GM12865 (cell line): ENCODE measurements around the gene GALNT18.

Source experiments
- DNase-seq: peaks from one replicate; pipeline ENCODE4 v3.0.0; 2010; ENCODE audit warnings: low read depth
- H3K4me3 ChIP-seq: 2 replicates; pipeline ENCODE4 v1.5.1; 2011; ENCODE audit warnings: mild to moderate bottlenecking, low read depth, low read length, control low read depth
- CTCF ChIP-seq: IDR thresholded peaks from 2 replicates; pipeline ENCODE4 v1.5.1; 2011; ENCODE audit warnings: low read length, control low read depth, low read depth, inconsistent platforms; ENCODE audit not compliant: insufficient read depth; ENCODE audit errors: missing control alignments

Gene GALNT18

GRCh38 chr11:11420191-11420898 lies 201.5 kb downstream of the GALNT18 start:
- H3K4me3 ChIP-seq = no peak overlapping the region
- no peak for DNase-seq

DNA sequence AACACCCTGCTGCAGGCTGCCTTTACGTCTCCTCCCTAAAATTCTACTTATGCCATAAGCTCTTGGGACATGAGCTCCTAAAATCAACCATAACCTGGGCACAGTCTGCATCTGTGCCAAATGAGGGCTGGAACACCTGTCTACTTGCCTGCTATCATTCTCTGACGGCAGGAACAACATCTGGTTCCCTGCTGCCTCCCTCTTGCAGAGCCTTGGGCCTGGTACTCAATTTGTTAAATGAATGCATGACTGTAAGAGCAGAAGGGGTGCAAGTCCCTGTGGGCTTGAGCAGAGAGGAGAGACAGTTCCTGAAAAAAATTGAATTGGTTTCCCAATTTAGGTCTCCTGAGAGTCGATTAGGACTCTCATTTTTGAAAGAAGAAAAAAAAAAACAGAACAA lies 202.1 kb downstream of the GALNT18 start:
- TF ChIP-seq CTCF = no peak
- H3K4me3 ChIP-seq = no peak overlapping the region
- no peak for DNase-seq

More at GRCh38 chr11:11420191-11420898, 201.5 kb downstream of the GALNT18 start:
- no peak for TF ChIP-seq CTCF

DNA sequence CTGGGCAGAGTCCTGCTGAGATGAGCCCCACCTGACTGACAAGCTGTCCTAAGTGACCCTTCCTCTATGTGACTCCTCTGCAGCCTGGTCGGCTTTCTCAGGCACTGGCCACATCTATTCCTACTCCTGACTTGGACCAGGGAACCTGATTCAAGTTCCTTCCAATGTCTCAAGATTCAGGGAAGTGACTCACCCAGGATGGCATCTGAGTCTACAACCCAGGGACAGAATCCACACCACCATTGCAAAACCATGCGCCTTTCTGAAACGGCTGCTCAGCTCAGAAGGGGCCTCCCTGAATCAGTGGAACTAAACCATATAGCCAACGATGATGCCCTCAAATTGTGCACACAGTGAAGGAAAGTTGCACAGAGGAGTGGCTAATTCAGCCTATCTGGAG lies 204.9 kb downstream of the GALNT18 start:
- no peak for DNase-seq
- no peak overlapping the region for H3K4me3 ChIP-seq
- TF ChIP-seq CTCF = no peak

- no peak overlapping the region for H3K4me3 ChIP-seq
- TF ChIP-seq CTCF = no peak
- no peak for DNase-seq
Observed at GRCh38 chr11:11416502-11416901, 205.3 kb downstream of the GALNT18 start.

DNA sequence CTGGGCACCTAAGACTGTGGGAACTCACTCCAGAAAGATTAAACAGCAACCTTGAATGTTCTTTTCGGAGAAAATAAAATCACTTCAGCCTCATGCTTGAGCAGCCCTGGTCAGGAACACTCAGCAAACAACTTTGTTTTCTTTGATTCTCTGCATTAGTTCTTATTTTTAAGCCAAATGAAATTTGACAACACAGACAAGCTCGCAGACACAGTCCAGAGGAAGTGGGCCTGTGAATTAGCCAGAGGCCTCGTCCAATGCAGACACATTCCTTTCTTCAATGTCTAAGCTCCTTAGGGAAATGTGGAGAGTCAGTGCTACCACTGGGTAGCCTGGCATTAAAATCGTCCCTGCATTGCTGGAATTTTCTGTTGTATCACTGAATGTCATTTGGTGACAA lies 205.9 kb downstream of the GALNT18 start:
- no peak for DNase-seq
- no peak for TF ChIP-seq CTCF
- no peak overlapping the region for H3K4me3 ChIP-seq

DNA sequence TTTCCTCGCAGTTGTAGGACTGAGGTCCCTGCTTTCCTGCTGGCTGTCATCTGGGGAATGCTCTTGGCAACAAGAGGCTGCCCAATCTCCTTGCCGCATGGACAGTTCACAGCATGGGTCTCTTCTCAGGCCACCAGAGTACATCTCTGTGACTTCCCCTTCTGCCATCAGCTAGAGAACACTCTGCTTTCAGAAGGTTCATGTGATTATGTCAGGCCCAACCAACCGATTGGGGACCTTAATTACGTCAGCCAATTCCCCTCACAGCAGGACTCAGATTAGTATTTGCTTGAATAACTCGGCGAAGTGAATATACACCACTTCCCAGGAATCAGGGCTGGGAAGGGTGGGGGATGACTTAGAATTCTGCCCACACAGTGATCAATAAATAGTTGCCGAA lies 206.8 kb downstream of the GALNT18 start:
- DNase-seq = no peak
- no peak for TF ChIP-seq CTCF
- no peak overlapping the region for H3K4me3 ChIP-seq

DNA sequence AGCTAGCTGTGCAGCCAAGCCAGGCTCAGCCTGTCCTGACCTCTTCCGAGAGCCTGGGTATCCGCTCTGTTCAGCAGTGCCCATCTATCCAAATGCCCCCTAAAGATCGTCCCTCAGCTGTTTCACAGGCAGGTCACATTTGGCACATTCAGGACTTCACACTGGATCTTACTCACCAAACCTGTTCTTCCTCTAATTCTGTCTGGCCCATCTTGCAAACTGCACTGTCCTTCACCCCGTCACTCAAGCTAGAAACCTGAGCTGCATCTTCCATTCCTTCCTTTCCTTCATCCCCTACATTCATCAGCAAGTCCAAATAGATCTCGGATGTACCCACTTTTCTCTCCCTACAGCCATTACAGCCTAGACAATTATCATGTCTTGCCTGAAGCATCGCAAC lies 208.0 kb downstream of the GALNT18 start:
- TF ChIP-seq CTCF = no peak
- no peak for DNase-seq
- no peak overlapping the region for H3K4me3 ChIP-seq
